Type B pancreatic cell (in vitro differentiated cells): ENCODE results near the gene EDN3. TPM values are rescaled to one million over a fixed set of nuclear protein-coding genes. Genes with fewer than 3 reads are reported as not detected.

Experiments
- DNase-seq: peaks from one replicate; pipeline ENCODE4 v3.0.0; 2021; ENCODE audit warnings: mixed read lengths; ENCODE audit not compliant: unreplicated experiment; ENCODE audit errors: extremely low spot score
- H3K27ac Mint-ChIP-seq: 2 replicates; pipeline ENCODE4 v1.8.0; 2021; ENCODE audit warnings: mild to moderate bottlenecking, mixed read lengths
- H3K27me3 Mint-ChIP-seq: 2 replicates; pipeline ENCODE4 v1.8.0; 2021; ENCODE audit warnings: mixed read lengths
- H3K36me3 Mint-ChIP-seq: 2 replicates; pipeline ENCODE4 v1.8.0; 2021; ENCODE audit warnings: mixed read lengths
- H3K4me1 Mint-ChIP-seq: one replicate; pipeline ENCODE4 v1.8.0; 2021; ENCODE audit warnings: mixed read lengths; ENCODE audit not compliant: unreplicated experiment
- H3K4me3 Mint-ChIP-seq: 2 replicates; pipeline ENCODE4 v1.8.0; 2021; ENCODE audit warnings: mild to moderate bottlenecking, mixed read lengths
- H3K9me3 Mint-ChIP-seq: 2 replicates; pipeline ENCODE4 v1.8.0; 2021; ENCODE audit warnings: mixed read lengths
- CTCF ChIP-seq: fragments of 200-600 bp; sonication (generic); conservative IDR thresholded peaks from 2 replicates; pipeline ENCODE4 v1.5.0; 2021; ENCODE audit warnings: antibody characterized with exemption, mild to moderate bottlenecking
- total RNA-seq: library from RNA; stranded (reverse); gene quantifications from 2 replicates; pipeline ENCODE4 v1.2.1, GENCODE V29; 2021; ENCODE audit warnings: low replicate concordance

The EDN3 gene
- total RNA-seq, 1 donor from 2014 or later, result 30.4 TPM

GRCh38 chr20:59360934-59361333 lies 60.5 kb downstream of the EDN3 start:
- Mint-ChIP-seq H3K4me1 (peaks cover 52% of the 10 kb centered on the region), H3K27me3 (peaks cover 29% of the 10 kb centered on the region), H3K36me3 (no peaks in the 10 kb centered on the region), H3K4me3 (no peak overlapping the region), H3K9me3 (no peaks in the 10 kb centered on the region), H3K27ac (no peak overlapping the region)
- TF ChIP-seq CTCF, result no peak
- no peak for DNase-seq

- H3K9me3 Mint-ChIP-seq, result no peaks in the 10 kb centered on the region
- no peak overlapping the region for H3K27ac Mint-ChIP-seq
- H3K27me3 Mint-ChIP-seq, result peaks cover 29% of the 10 kb centered on the region
- TF ChIP-seq CTCF, result no peak
- no peak overlapping the region for H3K4me3 Mint-ChIP-seq
- no peak for DNase-seq
- peaks cover 52% of the 10 kb centered on the region for H3K4me1 Mint-ChIP-seq
- H3K36me3 Mint-ChIP-seq, result no peaks in the 10 kb centered on the region
These were observed 61.0 kb downstream of the EDN3 start for GRCh38 chr20:59361411-59361810.

GRCh38 chr20:59363101-59363500 lies 62.7 kb downstream of the EDN3 start:
- H3K4me3 Mint-ChIP-seq, result no peak overlapping the region
- no peak for TF ChIP-seq CTCF
- peaks cover 34% of the 10 kb centered on the region for H3K27me3 Mint-ChIP-seq

GRCh38 chr20:59364611-59365010 lies 64.2 kb downstream of the EDN3 start:
- H3K9me3 Mint-ChIP-seq, result no peaks in the 10 kb centered on the region
- no peak for TF ChIP-seq CTCF
- H3K36me3 Mint-ChIP-seq, result no peaks in the 10 kb centered on the region
- no peak for DNase-seq
- no peak overlapping the region for H3K4me3 Mint-ChIP-seq
- H3K4me1 Mint-ChIP-seq, result peaks cover 50% of the 10 kb centered on the region
- no peak overlapping the region for H3K27ac Mint-ChIP-seq
- H3K27me3 Mint-ChIP-seq, result peaks cover 34% of the 10 kb centered on the region

More at GRCh38 chr20:59363101-59363500, 62.7 kb downstream of the EDN3 start:
- Mint-ChIP-seq H3K36me3 (no peaks in the 10 kb centered on the region), H3K9me3 (no peaks in the 10 kb centered on the region), H3K4me1 (peaks cover 52% of the 10 kb centered on the region), H3K27ac (no peak overlapping the region)
- DNase-seq, result no peak

- H3K9me3 Mint-ChIP-seq, result no peaks in the 10 kb centered on the region
- peaks cover 38% of the 10 kb centered on the region for H3K4me1 Mint-ChIP-seq
- no peak overlapping the region for H3K27ac Mint-ChIP-seq
- DNase-seq, result no peak
- H3K4me3 Mint-ChIP-seq, result no peak overlapping the region
- H3K36me3 Mint-ChIP-seq, result no peaks in the 10 kb centered on the region
- no peak for TF ChIP-seq CTCF
- H3K27me3 Mint-ChIP-seq, result peaks cover 23% of the 10 kb centered on the region
These were observed 65.3 kb downstream of the EDN3 start for GRCh38 chr20:59365611-59366285.
